ENCODE measurements around the gene CMSS1.

DNA sequence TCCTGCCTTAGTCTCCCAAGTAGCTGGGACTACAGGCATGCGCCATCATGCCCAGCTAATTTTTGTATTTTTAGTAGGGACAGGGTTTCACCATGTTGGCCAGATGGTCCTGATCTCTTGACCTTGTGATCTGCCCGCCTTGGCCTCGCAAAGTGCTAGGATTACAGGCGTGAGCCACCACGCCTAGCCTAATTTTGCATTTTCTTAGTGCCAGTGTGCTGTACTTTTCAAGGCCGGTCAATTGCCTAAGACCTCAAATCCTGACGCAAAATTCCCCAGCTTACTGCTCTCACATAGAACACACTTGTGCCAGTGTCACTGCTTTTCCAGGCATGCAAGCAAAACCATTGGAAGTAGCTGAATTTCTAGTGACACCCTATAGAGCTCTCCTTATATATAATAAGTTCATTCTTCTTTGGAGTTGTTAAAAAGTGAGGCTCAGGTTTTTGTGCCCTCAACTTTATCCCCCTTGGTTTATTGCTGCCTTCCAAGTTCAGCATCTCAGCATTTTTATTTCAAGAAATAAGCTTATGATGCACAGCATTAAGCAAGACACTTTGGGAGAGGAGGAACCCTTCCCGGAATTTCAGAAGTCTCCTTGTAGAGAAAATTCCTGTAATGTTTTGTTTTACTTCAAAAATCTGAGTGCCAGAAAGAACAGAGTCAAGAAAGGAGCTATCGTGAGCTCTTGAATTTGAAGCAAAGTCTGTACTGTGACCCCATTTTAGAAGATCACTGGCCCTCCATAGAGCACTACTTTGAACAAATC lies 203.4 kb downstream of the CMSS1 start:
- TF ChIP-seq, protein P1, sequence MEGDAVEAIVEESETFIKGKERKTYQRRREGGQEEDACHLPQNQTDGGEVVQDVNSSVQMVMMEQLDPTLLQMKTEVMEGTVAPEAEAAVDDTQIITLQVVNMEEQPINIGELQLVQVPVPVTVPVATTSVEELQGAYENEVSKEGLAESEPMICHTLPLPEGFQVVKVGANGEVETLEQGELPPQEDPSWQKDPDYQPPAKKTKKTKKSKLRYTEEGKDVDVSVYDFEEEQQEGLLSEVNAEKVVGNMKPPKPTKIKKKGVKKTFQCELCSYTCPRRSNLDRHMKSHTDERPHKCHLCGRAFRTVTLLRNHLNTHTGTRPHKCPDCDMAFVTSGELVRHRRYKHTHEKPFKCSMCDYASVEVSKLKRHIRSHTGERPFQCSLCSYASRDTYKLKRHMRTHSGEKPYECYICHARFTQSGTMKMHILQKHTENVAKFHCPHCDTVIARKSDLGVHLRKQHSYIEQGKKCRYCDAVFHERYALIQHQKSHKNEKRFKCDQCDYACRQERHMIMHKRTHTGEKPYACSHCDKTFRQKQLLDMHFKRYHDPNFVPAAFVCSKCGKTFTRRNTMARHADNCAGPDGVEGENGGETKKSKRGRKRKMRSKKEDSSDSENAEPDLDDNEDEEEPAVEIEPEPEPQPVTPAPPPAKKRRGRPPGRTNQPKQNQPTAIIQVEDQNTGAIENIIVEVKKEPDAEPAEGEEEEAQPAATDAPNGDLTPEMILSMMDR (IDR thresholded peaks at IDR 0.05; ENCODE audit: poor library complexity, severe bottlenecking): no peak
- TF ChIP-seq RAD21 (conservative IDR thresholded peaks at IDR 0.05) (no peak), MXI1 (conservative IDR thresholded peaks at IDR 0.05; ENCODE audit: poor library complexity, severe bottlenecking) (no peak), EZH2 (IDR thresholded peaks at IDR 0.05; ENCODE audit: borderline replicate concordance, insufficient read depth, low read length, poor library complexity, severe bottlenecking) (no peak), POLR2AphosphoS5 (IDR thresholded peaks at IDR 0.05) (no peak), TAF1 (IDR thresholded peaks at IDR 0.05; ENCODE audit: low read depth) (no peak), EP300 (conservative IDR thresholded peaks at IDR 0.05; ENCODE audit: poor library complexity, severe bottlenecking) (no peak), SMC3 (conservative IDR thresholded peaks at IDR 0.05; ENCODE audit: poor library complexity) (no peak)
- TF ChIP-seq, protein P2, sequence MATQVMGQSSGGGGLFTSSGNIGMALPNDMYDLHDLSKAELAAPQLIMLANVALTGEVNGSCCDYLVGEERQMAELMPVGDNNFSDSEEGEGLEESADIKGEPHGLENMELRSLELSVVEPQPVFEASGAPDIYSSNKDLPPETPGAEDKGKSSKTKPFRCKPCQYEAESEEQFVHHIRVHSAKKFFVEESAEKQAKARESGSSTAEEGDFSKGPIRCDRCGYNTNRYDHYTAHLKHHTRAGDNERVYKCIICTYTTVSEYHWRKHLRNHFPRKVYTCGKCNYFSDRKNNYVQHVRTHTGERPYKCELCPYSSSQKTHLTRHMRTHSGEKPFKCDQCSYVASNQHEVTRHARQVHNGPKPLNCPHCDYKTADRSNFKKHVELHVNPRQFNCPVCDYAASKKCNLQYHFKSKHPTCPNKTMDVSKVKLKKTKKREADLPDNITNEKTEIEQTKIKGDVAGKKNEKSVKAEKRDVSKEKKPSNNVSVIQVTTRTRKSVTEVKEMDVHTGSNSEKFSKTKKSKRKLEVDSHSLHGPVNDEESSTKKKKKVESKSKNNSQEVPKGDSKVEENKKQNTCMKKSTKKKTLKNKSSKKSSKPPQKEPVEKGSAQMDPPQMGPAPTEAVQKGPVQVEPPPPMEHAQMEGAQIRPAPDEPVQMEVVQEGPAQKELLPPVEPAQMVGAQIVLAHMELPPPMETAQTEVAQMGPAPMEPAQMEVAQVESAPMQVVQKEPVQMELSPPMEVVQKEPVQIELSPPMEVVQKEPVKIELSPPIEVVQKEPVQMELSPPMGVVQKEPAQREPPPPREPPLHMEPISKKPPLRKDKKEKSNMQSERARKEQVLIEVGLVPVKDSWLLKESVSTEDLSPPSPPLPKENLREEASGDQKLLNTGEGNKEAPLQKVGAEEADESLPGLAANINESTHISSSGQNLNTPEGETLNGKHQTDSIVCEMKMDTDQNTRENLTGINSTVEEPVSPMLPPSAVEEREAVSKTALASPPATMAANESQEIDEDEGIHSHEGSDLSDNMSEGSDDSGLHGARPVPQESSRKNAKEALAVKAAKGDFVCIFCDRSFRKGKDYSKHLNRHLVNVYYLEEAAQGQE (IDR thresholded peaks at IDR 0.05; ENCODE audit: borderline replicate concordance): no peak
